Fibroblast of pulmonary artery (primary cell): ENCODE measurements around the gene SDE2.

Experiments used
- DNase-seq: peaks from one replicate; pipeline ENCODE4 v3.0.0-alpha.2; 2010; ENCODE audit warnings: low read depth
- H3K4me3 ChIP-seq: replicated peaks from 2 replicates; pipeline ENCODE4 v1.5.1; 2011; ENCODE audit warnings: low read depth, mild to moderate bottlenecking, control low read depth, low read length, moderate library complexity
- CTCF ChIP-seq: IDR thresholded peaks from 2 replicates; pipeline ENCODE4 v1.5.1; 2011; ENCODE audit warnings: mild to moderate bottlenecking, control low read depth, low read length, inconsistent platforms; ENCODE audit errors: missing control alignments

Gene SDE2

GRCh38 chr1:225934711-225935110, 64.4 kb downstream of the SDE2 start:
- no peak overlapping the region for H3K4me3 ChIP-seq
- no peak for DNase-seq

GRCh38 chr1:225933072-225933471, 66.1 kb downstream of the SDE2 start:
- no peak overlapping the region for H3K4me3 ChIP-seq
- DNase-seq: peak; percentile 57
- no peak for TF ChIP-seq CTCF

More at GRCh38 chr1:225934711-225935110, 64.4 kb downstream of the SDE2 start:
- TF ChIP-seq CTCF: no peak
